Measurements from ENCODE around the gene USP3. TPM values are rescaled to one million over a fixed set of nuclear protein-coding genes. Genes with fewer than 3 reads are reported as not detected.
"Not testable (repeated sequence)": the region's sequence is repeated elsewhere in the genome, so short reads cannot be mapped to it uniquely, and the experiment has no call there.

Gene USP3
- total RNA-seq, 1 donor from 2014 or later: 49.2 TPM

GRCh38 chr15:63483521-63484371 lies 20.6 kb upstream of the USP3 start:
- Mint-ChIP-seq H3K36me3 (ENCODE audit: low read depth) (no peaks in the 10 kb centered on the region), H3K4me1 (peaks cover 65% of the 10 kb centered on the region), H3K9me3 (no peaks in the 10 kb centered on the region), H3K27ac (peak overlapping the region; percentile 89), H3K27me3 (no peaks in the 10 kb centered on the region), H3K4me3 (peak overlapping the region; percentile 53)
- intact Hi-C loops (cut with micrococcal nuclease): loop anchor here (5.0 kb wide), 1 partner anchor 189 kb away; no protein-coding TSS in a partner anchor
- DNase-seq: no peak

GRCh38 chr15:63484433-63485186 lies 19.8 kb upstream of the USP3 start:
- Mint-ChIP-seq H3K4me3 (peak overlapping the region; percentile 53), H3K4me1 (peaks cover 56% of the 10 kb centered on the region), H3K27me3 (no peaks in the 10 kb centered on the region), H3K27ac (peak overlapping the region; percentile 89), H3K9me3 (no peaks in the 10 kb centered on the region), H3K36me3 (ENCODE audit: low read depth) (no peaks in the 10 kb centered on the region)
- DNase-seq: no peak
- intact Hi-C loops (cut with micrococcal nuclease): loop anchor here (5.0 kb wide), 1 partner anchor 188 kb away; no protein-coding TSS in a partner anchor

GRCh38 chr15:63487076-63487757 lies 17.2 kb upstream of the USP3 start:
- Mint-ChIP-seq H3K9me3 (no peaks in the 10 kb centered on the region), H3K4me3 (peak overlapping the region; percentile 63), H3K36me3 (ENCODE audit: low read depth) (peaks cover 2% of the 10 kb centered on the region), H3K4me1 (peaks cover 47% of the 10 kb centered on the region), H3K27ac (peak overlapping the region; percentile 80), H3K27me3 (no peaks in the 10 kb centered on the region)
- DNase-seq: peak; percentile 97
- intact Hi-C loops (cut with micrococcal nuclease): loop anchor here (1.0 kb wide), 2 partner anchors 10 to 17 kb away; partner anchors contain the start of gene USP3

GRCh38 chr15:63487758-63488397 lies 16.5 kb upstream of the USP3 start:
- not testable (repeated sequence) for DNase-seq, H3K9me3 Mint-ChIP-seq
- H3K4me1 Mint-ChIP-seq: peaks cover 43% of the 10 kb centered on the region

GRCh38 chr15:63488398-63488960 lies 15.9 kb upstream of the USP3 start:
- Mint-ChIP-seq H3K4me1 (peaks cover 44% of the 10 kb centered on the region), H3K27me3 (no peaks in the 10 kb centered on the region)
- intact Hi-C loops (cut with micrococcal nuclease): no loop called here

More at GRCh38 chr15:63487758-63488397, 16.5 kb upstream of the USP3 start:
- H3K27me3 Mint-ChIP-seq; H3K36me3 Mint-ChIP-seq (ENCODE audit: low read depth); H3K27ac Mint-ChIP-seq; H3K4me3 Mint-ChIP-seq: not testable (repeated sequence)
- intact Hi-C loops (cut with micrococcal nuclease): loop anchor here (1.0 kb wide), 2 partner anchors 9 to 16 kb away; partner anchors contain the start of gene USP3

GRCh38 chr15:63489352-63489751 lies 15.0 kb upstream of the USP3 start:
- Mint-ChIP-seq H3K36me3 (ENCODE audit: low read depth) (peaks cover 2% of the 10 kb centered on the region), H3K9me3 (no peaks in the 10 kb centered on the region), H3K4me3 (no peak overlapping the region), H3K4me1 (peaks cover 43% of the 10 kb centered on the region), H3K27ac (no peak overlapping the region), H3K27me3 (no peaks in the 10 kb centered on the region)
- intact Hi-C loops (cut with micrococcal nuclease): no loop called here
- no peak for DNase-seq

More at GRCh38 chr15:63488398-63488960, 15.9 kb upstream of the USP3 start:
- no peaks in the 10 kb centered on the region for H3K9me3 Mint-ChIP-seq
- DNase-seq: no peak
- no peak overlapping the region for H3K4me3 Mint-ChIP-seq
- H3K27ac Mint-ChIP-seq: no peak overlapping the region
- H3K36me3 Mint-ChIP-seq (ENCODE audit: low read depth): peaks cover 2% of the 10 kb centered on the region

- DNase-seq: no peak
- Mint-ChIP-seq H3K36me3 (ENCODE audit: low read depth) (peaks cover 2% of the 10 kb centered on the region), H3K27me3 (no peaks in the 10 kb centered on the region), H3K4me3 (no peak overlapping the region), H3K4me1 (peaks cover 43% of the 10 kb centered on the region), H3K27ac (no peak overlapping the region), H3K9me3 (no peaks in the 10 kb centered on the region)
- intact Hi-C loops (cut with micrococcal nuclease): loop anchor here (10.0 kb wide), 1 partner anchor 1404 kb away; no protein-coding TSS in a partner anchor
These were observed 13.9 kb upstream of the USP3 start for GRCh38 chr15:63490345-63491034.

- H3K36me3 Mint-ChIP-seq (ENCODE audit: low read depth): peaks cover 2% of the 10 kb centered on the region
- no peak overlapping the region for H3K27ac Mint-ChIP-seq
- no peak for DNase-seq
- no peaks in the 10 kb centered on the region for H3K9me3 Mint-ChIP-seq
- intact Hi-C loops (cut with micrococcal nuclease): loop anchor here (10.0 kb wide), 1 partner anchor 1404 kb away; no protein-coding TSS in a partner anchor
- H3K27me3 Mint-ChIP-seq: no peaks in the 10 kb centered on the region
- H3K4me1 Mint-ChIP-seq: peaks cover 45% of the 10 kb centered on the region
- H3K4me3 Mint-ChIP-seq: no peak overlapping the region
These were observed 13.1 kb upstream of the USP3 start for GRCh38 chr15:63491116-63491827.

- Mint-ChIP-seq H3K4me3 (no peak overlapping the region), H3K27ac (no peak overlapping the region), H3K4me1 (peaks cover 45% of the 10 kb centered on the region), H3K27me3 (no peaks in the 10 kb centered on the region), H3K9me3 (no peaks in the 10 kb centered on the region), H3K36me3 (ENCODE audit: low read depth) (peaks cover 2% of the 10 kb centered on the region)
- intact Hi-C loops (cut with micrococcal nuclease): loop anchor here (10.0 kb wide), 1 partner anchor 1403 kb away; no protein-coding TSS in a partner anchor
- DNase-seq: no peak
These were observed 12.4 kb upstream of the USP3 start for GRCh38 chr15:63491979-63492378.

GRCh38 chr15:63492541-63493077 lies 11.8 kb upstream of the USP3 start:
- no peak for DNase-seq
- Mint-ChIP-seq H3K36me3 (ENCODE audit: low read depth) (peaks cover 2% of the 10 kb centered on the region), H3K4me1 (peaks cover 40% of the 10 kb centered on the region), H3K9me3 (no peaks in the 10 kb centered on the region), H3K27me3 (no peaks in the 10 kb centered on the region), H3K27ac (no peak overlapping the region), H3K4me3 (no peak overlapping the region)
- intact Hi-C loops (cut with micrococcal nuclease): loop anchor here (10.0 kb wide), 1 partner anchor 1402 kb away; no protein-coding TSS in a partner anchor

- peak; percentile 54 for DNase-seq
- H3K36me3 Mint-ChIP-seq (ENCODE audit: low read depth): peaks cover 2% of the 10 kb centered on the region
- H3K9me3 Mint-ChIP-seq: no peaks in the 10 kb centered on the region
- H3K27me3 Mint-ChIP-seq: no peaks in the 10 kb centered on the region
- intact Hi-C loops (cut with micrococcal nuclease): loop anchor here (10.0 kb wide), 1 partner anchor 1401 kb away; no protein-coding TSS in a partner anchor
- no peak overlapping the region for H3K4me3 Mint-ChIP-seq
- peak overlapping the region; percentile 4 for H3K27ac Mint-ChIP-seq
- H3K4me1 Mint-ChIP-seq: peaks cover 40% of the 10 kb centered on the region
These were observed 11.0 kb upstream of the USP3 start for GRCh38 chr15:63493436-63493835.

Measured in activated CD4-positive, alpha-beta T cell treated with anti-CD3 and anti-CD28 coated beads, Interleukin-2, amount 10 ng/mL, durations not matched to agents 24 days and 14 days (primary cell).